Measurements from ENCODE around the gene SLC12A5.

The SLC12A5 gene

DNA sequence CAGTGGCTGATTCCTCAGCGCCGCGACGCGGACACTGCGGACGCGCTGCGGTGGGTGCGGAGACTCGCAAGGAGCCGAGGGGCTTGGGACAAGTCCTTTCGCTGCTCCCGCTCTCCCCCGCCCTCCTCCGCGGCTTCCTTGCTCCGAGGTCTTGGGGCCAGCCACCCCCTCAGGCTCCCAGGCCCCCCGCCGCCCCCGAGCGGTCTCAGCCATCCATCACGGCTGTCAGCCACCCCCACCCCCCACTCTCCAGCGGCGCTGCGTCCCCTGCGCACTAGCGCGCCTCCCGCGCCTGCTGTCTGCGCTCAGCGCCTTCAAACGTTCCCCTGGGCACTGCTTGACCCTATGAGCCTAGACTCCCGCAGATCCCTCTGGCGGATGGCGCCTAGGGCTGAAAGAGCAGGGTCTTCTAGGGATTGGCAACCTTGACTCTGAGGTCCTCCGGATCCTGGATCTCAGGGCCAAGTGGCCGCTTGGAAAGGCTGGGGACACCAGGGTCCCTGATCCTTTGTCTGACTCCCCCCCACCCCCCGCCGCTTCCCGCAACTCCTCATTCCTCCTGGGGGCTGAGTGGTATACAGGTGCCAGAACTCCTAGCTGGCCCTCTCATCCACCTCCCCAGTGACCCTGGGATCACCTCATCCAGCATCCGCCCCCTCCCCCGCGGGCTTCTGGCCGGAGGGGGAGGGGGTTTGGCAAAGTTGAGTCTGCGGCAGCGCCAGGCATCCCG is 1.4 kb downstream of the SLC12A5 start:
- no peak for DNase-seq

DNA sequence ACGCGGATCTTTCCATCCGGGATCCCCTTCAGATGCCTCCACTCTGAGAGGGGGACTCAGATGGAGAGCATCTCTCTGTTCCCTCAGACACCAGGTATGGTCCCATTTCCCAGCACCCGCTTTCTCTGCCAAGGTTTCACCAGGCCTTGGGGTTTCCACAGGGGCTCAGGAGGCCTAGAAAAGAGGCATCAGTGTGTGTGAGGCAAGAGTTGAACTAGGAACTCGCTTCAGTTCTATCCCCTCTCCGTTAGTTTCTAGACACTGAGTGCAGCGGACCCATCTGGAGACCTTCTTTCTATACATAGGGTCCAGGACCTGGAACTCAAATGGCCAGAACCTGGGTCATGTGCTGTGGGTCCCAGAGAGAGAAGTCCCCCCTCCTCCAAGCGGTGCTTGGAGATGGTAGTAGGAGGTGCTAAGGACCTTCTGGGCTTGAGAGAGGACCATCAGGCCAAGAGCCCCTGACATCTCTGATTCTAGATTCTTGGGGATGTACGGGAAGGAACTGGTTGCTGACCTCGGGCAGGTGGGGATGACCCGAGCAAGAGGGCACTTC is 2.1 kb downstream of the SLC12A5 start:
- no peak for DNase-seq

DNA sequence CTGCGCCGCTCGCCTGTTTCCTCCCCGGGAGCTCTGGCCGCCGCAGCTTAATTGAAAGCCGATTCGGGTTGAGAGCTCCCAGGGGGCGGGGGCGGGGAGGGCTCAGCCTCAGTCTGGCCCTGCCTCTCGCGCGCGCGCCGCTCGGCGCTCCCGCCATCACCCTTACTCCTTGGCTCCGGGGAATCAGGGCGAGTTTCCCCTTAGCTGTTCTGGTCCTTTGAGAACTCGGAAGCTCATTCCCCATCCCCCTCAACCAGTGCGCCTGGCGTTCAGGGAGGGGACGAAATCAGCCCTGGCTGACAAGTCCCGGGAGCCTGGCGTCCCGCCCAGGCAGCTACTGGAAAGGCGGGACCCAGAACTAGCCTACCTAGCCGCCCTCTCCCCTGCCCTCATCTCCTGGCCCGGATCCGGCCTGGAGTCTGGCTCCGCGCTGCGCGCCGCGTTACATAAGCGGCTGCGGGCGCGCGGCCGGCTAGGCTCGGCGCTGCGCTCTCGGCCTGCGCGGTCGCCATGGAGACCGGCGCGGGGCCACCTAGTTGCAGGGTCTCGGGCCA is 2.8 kb downstream of the SLC12A5 start:
- no peak for DNase-seq

DNA sequence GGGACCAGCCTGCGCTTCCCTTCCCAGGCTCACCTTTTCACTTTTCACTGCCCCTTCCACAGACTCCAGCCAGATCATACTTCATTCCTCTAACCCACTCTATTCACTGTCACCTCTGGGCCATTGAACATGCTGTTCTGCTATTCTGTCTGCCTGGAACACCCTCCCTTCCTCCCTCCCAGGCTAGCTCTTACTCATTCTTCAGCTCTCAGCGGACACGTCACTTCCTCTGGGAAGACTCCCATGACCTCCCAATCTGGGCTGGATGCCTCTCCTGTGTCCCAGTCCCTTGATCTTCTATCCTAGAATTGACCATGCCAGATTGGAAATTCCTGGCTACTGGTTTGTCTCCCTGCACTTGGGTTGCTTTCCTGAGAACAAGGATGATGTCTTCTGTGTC is 5.0 kb downstream of the SLC12A5 start:
- no peak for DNase-seq

DNA sequence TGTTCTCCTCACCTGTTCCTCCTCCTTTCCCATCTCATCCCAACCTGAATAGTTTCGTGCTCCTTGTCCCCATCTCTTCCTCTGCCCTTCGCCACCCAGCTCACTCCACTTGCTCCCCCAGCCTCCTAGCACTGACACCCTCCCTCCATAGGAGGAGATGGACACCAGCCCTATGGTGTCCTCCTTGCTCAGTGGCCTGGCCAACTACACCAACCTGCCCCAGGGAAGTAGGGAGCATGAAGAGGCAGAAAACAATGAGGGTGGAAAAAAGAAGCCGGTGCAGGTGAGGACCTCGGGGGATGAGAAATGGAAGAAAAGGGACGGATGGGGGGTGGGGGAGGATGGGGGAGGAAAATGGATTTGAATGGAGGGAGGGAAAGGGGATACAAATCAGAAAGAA is 6.2 kb downstream of the SLC12A5 start:
- DNase-seq = no peak

DNA sequence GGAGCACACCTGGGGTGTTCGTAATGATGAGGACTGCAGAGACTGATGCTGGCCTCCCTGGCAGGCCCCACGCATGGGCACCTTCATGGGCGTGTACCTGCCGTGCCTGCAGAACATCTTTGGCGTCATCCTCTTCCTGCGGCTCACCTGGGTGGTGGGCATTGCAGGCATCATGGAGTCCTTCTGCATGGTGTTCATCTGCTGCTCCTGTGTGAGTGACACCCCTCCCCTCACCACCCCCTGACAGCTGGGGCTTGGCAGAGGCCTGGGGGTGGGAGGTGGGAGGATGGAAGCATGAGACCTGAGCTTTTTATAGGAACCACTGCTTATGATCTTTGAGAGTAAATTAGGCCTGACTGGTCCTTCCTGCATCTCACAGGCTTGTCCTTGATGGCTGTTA is 6.7 kb downstream of the SLC12A5 start:
- DNase-seq = no peak

DNA sequence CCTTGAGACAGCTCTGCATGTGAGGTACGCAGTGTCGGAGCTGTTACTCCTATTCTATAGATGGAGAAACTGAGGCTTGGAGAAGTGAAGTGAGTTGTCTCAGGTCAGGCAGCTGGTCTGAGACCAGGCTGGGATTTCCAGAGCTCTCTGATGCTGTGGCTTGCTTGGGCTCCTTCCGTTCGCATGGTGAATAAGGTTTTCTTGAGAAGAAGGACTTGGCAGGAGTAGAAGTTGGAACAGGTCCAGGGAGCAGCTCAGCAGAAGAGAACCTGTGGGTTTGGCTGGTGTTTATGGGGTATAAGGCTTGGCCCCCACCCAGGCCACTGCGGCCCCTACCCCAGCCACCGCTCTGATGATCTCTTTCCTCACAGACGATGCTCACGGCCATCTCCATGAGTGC is 7.4 kb downstream of the SLC12A5 start:
- no peak for DNase-seq

DNA sequence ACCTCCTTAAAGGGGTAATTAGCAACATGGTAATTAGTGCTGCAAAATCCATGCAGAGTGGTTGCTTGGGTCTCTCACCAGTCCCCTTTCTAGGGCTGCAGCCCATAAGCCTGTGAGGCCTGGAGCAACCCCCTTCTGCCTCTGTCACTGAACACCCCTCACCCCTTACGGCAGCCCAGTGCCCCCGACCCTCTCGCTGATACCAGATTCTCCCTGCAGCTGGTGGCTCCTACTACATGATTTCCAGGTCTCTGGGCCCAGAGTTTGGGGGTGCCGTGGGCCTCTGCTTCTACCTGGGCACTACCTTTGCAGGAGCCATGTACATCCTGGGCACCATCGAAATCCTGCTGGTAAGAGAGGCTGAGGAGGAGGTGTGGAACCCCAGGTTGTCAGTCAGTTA is 8.0 kb downstream of the SLC12A5 start:
- no peak for DNase-seq

DNA sequence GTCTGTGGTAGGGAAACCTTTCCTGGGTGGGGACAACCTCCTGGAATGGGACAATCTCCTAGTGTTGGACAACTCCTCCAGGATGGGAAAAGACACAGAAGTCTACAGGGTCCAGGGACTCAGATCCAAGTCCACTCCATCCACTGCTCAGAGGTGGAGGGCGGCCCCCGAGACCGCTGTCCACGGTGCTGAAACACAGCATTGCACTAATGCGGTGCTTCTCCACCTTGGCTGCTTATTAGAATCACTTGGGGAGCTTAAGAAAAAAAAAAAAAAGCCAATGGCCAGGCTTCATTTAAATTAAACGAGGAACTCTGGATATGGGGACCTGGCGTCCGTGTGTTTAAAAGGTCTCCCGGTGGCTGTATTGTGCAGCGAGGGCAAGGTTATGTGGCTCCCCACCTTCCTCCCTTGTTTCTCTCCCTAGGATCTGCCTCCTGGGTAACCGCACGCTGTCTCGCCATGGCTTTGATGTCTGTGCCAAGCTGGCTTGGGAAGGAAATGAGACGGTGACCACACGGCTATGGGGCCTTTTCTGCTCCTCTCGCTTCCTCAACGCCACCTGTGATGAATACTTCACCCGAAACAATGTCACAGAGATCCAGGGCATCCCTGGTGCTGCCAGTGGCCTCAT is 12.0 kb downstream of the SLC12A5 start:
- DNase-seq = peak; percentile 25

DNA sequence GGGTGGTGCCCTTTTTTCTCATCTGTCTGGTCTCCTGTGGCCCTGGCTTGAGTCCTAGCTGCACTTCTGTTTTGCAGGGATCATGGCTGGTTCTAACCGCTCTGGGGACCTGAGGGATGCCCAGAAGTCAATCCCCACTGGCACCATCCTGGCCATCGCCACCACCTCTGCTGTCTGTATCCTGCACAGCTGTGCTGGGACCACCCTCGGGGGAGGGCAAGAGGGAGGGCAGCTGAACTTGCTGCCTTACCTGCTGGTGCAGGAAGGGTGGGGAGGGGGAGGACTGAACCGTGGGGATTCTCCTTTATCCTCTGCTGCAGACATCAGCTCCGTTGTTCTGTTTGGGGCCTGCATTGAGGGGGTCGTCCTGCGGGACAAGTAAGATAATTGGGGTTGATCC is 14.5 kb downstream of the SLC12A5 start:
- no peak for DNase-seq

DNA sequence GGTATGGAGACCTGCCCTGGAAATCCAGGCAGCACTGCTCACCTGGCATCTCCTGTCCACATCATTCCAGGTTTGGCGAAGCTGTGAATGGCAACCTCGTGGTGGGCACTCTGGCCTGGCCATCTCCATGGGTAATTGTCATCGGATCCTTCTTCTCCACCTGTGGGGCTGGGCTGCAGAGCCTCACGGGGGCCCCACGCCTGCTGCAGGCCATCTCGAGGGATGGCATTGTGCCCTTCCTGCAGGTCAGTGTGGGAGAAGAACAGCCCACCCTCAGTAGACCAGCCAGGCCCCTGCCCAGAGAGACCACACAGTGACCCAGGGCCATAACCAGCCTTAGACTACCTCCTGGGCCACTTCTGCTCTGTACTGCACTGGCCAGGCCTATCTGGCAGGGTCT is 15.9 kb downstream of the SLC12A5 start:
- DNase-seq = no peak

DNA sequence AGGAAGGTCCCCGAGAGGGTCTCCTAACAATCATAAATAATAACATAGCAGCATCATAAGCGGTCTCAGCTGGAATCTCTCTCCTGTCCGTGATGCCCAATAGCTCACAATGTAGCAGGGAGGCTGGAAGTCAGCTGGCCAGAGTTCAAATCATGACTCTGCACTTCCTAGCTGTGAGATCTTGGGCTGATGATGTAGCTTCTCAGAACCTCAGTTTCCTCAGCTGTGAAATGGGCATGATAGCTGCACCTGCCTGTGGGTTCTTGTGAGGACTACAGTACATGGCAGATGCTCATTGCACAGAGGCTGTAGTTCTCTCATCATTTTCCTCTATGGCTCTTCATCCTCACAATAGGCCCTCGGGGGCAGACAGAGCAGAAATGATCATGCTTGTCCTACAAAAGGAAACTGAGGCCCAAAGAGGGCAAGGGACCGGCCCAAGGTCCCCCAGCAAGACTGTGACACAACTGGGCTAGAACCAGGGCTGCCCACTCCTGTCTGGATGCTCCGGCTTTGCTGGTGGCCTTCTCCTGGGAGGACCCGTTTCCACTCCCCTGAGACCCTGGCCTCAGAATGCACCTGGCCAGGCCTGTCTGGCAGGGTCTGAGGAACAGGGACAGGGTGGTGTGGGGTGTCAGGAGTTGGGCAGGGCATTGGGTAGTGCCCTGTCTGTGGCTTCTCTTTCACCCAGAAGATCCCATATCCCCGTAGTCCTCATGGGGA is 17.7 kb downstream of the SLC12A5 start:
- DNase-seq = no peak

DNA sequence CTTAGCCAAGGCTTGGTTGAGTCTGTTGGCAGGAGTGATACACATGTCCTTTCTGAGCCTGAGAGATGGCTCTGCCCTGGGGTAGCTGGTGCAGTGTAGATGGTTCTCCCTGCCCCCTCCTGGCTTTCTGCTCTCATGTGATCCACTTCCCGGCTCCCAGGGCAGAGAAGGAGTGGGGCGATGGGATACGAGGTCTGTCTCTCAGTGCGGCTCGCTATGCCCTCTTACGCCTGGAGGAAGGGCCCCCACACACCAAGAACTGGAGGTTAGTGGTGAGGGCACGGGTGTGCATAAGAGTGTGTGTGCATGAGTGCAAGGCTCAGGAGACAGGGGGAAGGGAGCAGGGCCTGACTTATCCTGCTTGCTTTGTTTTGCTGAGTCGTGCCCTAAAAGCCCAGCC is 18.8 kb downstream of the SLC12A5 start:
- DNase-seq = no peak

DNA sequence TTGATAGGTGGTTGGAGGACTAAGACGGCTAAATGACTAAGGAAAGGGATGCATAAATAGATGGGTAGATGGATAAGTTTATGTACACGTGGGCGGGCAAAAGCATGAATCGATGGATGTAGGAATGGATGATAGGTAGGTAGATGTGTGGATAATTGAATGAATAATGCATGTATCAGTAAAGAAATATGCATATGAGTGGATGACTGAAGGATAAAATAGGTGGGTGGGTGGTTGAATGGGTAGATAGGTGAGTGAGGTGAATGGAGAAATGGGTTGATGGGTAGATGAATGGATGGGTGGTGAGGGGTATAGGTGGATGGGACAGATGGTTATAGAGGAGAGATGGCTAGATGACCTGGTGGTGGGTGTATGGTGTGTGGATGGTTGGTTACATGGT is 20.2 kb downstream of the SLC12A5 start:
- no peak for DNase-seq

DNA sequence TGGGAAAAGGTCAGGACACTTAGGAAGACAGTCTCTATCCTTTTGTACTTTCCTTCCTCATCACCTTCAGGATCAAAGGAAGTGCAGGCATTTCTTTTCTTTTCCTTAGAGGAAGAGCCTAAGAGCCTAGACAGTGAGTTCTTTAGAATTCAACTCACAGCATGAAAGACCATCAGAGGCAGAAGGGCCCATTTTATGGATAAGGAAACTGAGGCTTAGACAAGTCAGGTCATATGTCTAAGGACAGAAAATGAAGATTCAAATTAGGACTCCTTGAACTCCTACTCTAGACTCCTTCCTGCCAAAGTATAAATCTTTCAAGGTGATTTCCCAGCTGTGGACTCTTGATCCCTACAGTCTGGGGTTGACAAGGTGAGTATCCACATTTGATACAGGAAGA is 20.8 kb downstream of the SLC12A5 start:
- no peak for DNase-seq

DNA sequence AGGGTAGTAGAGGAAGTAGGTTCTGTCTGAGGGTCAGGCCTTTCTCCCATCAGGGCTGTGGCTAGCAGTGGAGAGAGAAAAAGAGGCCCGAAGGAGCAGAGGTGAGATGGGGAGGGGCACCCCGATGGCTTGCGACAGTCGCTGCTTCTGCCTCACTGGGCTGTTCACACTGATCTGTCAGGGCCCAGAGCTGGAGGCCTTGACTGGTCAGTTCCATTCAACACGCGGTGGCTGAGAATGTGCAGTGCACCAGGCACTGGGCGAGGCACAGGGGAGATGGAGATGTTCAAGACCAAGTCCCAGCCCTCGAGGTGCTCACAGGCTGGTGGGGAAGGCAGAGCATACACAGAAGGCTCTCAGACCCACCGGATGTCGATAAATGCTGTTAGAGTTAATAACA is 21.4 kb downstream of the SLC12A5 start:
- no peak for DNase-seq

DNA sequence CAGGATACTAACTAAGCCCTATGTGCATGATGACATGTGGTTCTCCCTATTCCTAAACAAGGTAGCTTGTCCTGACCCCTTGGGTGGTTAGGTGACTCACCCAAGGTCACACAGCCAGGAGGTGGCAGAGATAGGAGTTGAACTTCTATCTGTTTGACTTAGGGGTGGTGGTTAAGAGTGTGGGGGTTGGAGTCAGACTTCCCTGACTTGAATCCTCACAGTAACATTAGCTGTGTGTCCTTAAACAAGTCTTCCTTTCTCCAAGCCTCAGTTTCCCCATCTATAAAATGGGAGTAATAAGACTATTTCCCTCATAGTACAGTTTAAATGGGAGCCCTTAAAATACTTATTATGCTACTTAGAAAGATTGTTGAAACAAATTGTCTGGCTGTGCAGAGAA is 21.9 kb downstream of the SLC12A5 start:
- no peak for DNase-seq

DNA sequence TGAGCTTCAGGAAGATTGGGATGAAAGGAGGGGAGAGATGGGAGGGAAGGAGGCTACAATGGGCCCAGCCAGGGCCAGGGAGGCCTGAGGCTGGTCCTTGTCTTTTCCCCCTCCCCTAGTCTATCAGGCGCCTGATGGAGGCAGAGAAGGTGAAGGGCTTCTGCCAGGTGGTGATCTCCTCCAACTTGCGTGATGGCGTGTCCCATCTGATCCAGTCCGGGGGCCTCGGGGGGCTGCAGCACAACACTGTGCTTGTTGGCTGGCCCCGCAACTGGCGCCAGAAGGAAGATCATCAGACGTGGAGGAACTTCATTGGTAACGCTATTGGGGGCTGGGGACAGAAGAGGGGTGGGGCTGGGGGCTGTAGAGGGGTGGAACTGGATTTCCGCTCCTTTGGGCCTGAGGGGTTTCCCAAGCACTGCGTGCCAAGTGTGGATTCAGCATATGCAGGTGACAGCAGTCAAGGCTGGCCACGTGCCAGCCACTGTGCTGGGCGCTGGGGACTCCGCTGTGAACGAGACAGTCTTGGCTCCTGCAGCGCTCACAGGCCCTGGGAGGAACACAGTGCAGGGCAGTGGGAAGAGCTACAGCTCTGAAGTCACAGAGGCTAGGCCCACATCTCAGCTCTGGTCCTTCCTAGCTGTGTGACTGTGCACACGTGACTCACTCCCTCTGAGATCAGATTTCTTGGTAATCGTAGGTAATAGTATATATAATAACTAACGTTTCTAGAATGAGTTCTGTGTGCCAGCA is 22.7 kb downstream of the SLC12A5 start:
- DNase-seq = no peak

DNA sequence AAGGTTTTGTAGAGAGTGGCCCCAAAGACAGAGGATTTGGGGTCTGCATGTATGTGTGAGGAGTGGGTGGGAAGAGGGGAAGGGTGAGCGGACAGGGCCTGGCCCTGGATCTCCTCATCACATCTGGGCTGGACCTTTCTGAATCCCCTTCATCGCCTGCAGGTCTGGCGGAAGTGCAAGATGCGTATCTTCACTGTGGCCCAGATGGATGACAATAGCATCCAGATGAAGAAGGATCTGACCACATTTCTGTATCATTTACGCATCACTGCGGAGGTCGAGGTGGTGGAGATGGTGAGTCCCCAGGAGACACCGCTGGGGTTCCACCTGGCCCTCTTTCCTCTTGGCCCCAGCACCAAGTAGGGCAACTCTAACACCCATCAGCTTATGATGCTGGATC is 24.4 kb downstream of the SLC12A5 start:
- DNase-seq = no peak

DNA sequence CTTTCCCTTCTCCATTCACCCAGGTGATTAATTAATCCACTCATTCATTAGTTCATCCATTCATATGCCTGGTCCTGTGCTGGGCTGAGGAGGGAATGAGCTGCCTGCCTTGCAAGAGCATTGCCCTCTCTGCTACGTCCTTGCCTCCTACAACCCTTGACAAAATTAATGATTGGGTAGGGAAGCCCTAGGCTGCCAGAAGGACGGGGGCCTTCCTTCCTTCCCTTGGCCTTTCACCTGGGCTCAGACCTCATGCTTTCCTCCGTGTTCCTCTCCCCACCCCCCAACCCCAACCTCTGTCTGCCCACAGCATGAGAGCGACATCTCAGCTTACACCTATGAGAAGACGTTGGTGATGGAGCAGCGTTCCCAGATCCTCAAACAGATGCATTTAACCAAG is 25.6 kb downstream of the SLC12A5 start:
- no peak for DNase-seq

DNA sequence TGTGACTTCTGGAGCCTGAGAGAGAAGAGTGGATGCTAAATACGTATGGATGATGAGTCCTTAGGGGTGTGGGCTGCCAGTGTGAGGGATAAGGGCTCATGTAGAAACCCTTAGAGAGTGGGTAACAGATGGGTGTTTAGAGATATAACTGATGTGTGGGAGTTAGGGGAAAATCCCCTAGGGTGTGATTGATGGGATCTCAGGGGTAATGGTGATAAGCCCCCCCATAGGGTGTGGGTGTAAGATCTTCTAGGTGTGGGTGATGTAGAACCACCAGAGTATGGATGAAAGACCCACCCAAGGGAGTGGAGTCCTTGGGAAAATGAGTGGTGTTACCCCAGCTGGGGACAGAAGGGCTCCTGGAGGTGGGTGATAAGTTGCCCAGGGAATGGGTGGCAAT is 26.3 kb downstream of the SLC12A5 start:
- no peak for DNase-seq

DNA sequence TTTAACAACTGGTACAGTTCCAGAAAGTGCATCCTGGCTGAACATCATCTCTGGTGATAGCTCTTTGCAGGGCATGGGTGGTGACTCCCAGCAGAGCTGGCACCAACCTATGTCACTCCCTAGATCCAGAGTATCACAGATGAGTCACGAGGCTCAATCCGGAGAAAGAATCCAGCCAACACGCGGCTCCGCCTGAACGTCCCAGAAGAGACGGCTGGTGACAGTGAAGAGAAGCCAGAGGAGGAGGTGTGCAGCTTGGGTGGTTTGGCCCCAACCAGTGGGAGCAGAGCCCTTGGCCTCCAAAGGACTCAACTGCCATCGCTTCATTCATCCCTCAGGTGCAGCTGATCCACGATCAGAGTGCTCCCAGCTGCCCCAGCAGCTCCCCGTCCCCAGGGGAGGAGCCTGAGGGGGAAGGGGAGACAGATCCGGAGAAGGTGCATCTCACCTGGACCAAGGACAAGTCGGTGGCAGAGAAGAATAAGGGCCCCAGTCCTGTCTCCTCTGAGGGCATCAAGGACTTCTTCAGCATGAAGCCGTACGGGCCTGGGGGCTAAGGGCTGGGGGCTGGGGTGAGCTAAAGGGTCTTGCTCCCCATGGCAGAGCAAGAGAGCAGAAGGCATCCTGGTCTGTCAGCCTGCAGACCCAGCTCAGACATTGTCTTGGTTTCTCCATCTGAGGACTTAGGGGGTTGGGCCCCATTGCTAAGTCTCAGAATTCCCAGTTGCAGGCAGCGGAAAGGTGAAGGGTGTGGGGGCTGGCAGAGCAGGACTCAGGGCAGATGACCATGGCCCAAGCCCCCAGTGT is 27.2 kb downstream of the SLC12A5 start:
- no peak for DNase-seq

Measured in activated T-cell treated with anti-CD3 and anti-CD28 coated beads for 4 hours (primary cell).